Measurements from ENCODE around the gene YY1.
"Not testable (repeated sequence)": the region's sequence is repeated elsewhere in the genome, so short reads cannot be mapped to it uniquely, and the experiment has no call there.

YY1 gene

DNA sequence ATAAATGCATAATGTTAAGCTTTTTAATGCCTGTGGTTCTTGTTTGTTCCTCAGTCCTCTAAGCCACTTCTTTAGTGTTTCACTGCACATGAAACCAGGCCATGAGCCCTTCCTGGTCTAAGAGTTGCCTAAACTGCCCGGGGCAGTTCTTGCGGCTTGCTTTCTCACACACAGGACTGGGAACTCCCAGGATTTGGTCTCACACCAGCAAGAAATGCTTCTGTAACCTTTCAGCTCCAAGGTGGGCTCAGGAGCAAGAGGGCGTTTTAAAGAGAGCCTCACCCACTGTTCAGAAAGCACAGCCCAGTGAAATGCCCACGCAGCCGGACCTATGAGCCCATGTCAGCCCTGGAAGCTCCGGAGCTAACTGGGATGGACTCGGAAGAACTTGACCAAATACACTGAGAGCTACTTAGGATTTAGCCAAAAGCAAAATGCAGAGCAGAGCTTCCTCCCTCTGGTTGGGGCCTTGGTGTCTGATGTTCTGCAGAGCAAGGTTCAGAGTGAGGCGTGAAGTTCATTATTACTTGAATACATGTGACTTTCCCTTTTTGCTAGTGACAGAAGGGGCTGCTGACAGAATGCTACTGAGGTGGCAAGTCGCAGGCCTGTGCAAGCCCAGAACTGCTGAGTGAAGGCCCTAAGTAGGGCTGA is 43.9 kb downstream of the YY1 start:
- peaks cover 0 to 8% (median 0%) of the 10 kb centered on the region in 5 donors for H3K36me3 ChIP-seq (ENCODE audit: control insufficient read depth in 5 of 5, insufficient read depth in 5 of 5, low read length in 5 of 5)
- H3K27me3 ChIP-seq (ENCODE audit: control insufficient read depth in 5 of 5, insufficient read depth in 4 of 5, low read length in 5 of 5): no peaks in the 10 kb centered on the region
- H3K4me3 ChIP-seq (ENCODE audit: low read depth in 1 of 5, low read length in 5 of 5): no peak overlapping the region
- H3K9ac ChIP-seq (ENCODE audit: low read length in 5 of 5): peak overlapping the region in 2 of 5 donors; percentile 10 to 39
- H3K4me1 ChIP-seq (ENCODE audit: control insufficient read depth in 5 of 5, insufficient read depth in 5 of 5, low read length in 5 of 5): peaks cover 7 to 41% (median 26%) of the 10 kb centered on the region in 5 donors
- H3K27ac ChIP-seq (ENCODE audit: low read depth, low read length): no peak overlapping the region
- H3K9me3 ChIP-seq (ENCODE audit: control insufficient read depth in 5 of 5, low read length in 5 of 5): no peaks in the 10 kb centered on the region

DNA sequence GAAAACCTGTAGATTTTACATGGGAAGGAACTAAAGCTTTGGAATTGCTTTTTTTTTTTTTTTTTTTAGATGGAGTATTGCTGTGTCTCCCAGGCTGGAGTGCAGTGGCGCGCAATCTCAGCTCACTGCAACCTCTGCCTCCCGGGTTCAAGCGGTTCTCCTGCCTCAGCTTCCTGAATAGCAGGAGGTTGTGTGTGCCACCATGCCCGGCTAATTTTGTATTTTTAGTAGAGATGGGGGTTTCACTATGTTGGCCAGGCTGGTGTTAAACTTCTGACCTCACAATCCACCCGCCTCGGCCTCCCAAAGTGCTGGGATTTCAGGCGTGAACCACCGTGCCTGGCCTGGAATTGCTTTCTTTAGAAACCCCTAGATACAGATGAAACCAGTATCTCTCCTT is 44.5 kb downstream of the YY1 start:
- H3K27me3 ChIP-seq (ENCODE audit: control insufficient read depth in 5 of 5, insufficient read depth in 4 of 5, low read length in 5 of 5); H3K9me3 ChIP-seq (ENCODE audit: control insufficient read depth in 5 of 5, low read length in 5 of 5); H3K36me3 ChIP-seq (ENCODE audit: control insufficient read depth in 5 of 5, insufficient read depth in 5 of 5, low read length in 5 of 5); H3K9ac ChIP-seq (ENCODE audit: low read length in 5 of 5); H3K27ac ChIP-seq (ENCODE audit: low read depth, low read length); H3K4me3 ChIP-seq (ENCODE audit: low read depth in 1 of 5, low read length in 5 of 5): not testable (repeated sequence)
- H3K4me1 ChIP-seq (ENCODE audit: control insufficient read depth in 5 of 5, insufficient read depth in 5 of 5, low read length in 5 of 5): peaks cover 7 to 43% (median 26%) of the 10 kb centered on the region in 5 donors

GRCh38 chr14:100283984-100284881 is 45.3 kb downstream of the YY1 start:
- Histone ChIP-seq H3K9me3 (ENCODE audit: control insufficient read depth in 5 of 5, low read length in 5 of 5) (no peaks in the 10 kb centered on the region), H3K4me1 (ENCODE audit: control insufficient read depth in 5 of 5, insufficient read depth in 5 of 5, low read length in 5 of 5) (peaks cover 7 to 43% (median 26%) of the 10 kb centered on the region in 5 donors), H3K4me3 (ENCODE audit: low read depth in 1 of 5, low read length in 5 of 5) (peak overlapping the region in 3 of 5 donors; percentile 43 to 79 (median 68)), H3K27ac (ENCODE audit: low read depth, low read length) (peak overlapping the region; percentile 60), H3K27me3 (ENCODE audit: control insufficient read depth in 5 of 5, insufficient read depth in 4 of 5, low read length in 5 of 5) (no peaks in the 10 kb centered on the region), H3K9ac (ENCODE audit: low read length in 5 of 5) (peak overlapping the region in 2 of 5 donors; percentile 84 to 87), H3K36me3 (ENCODE audit: control insufficient read depth in 5 of 5, insufficient read depth in 5 of 5, low read length in 5 of 5) (peaks cover 0 to 10% (median 0%) of the 10 kb centered on the region in 5 donors)

GRCh38 chr14:100285021-100285912 is 46.3 kb downstream of the YY1 start:
- peak overlapping the region; percentile 60 for H3K27ac ChIP-seq (ENCODE audit: low read depth, low read length)
- H3K4me3 ChIP-seq (ENCODE audit: low read depth in 1 of 5, low read length in 5 of 5): peak overlapping the region; percentile 43 to 79 (median 69)
- peak overlapping the region in 4 of 5 donors; percentile 77 to 91 (median 86) for H3K9ac ChIP-seq (ENCODE audit: low read length in 5 of 5)
- H3K4me1 ChIP-seq (ENCODE audit: control insufficient read depth in 5 of 5, insufficient read depth in 5 of 5, low read length in 5 of 5): peaks cover 7 to 43% (median 26%) of the 10 kb centered on the region in 5 donors
- no peaks in the 10 kb centered on the region for H3K27me3 ChIP-seq (ENCODE audit: control insufficient read depth in 5 of 5, insufficient read depth in 4 of 5, low read length in 5 of 5)
- H3K9me3 ChIP-seq (ENCODE audit: control insufficient read depth in 5 of 5, low read length in 5 of 5): no peaks in the 10 kb centered on the region
- peaks cover 0 to 10% (median 0%) of the 10 kb centered on the region in 5 donors for H3K36me3 ChIP-seq (ENCODE audit: control insufficient read depth in 5 of 5, insufficient read depth in 5 of 5, low read length in 5 of 5)

- H3K4me3 ChIP-seq (ENCODE audit: low read depth in 1 of 5, low read length in 5 of 5): peak overlapping the region in 4 of 5 donors; percentile 68 to 79 (median 74)
- H3K9ac ChIP-seq (ENCODE audit: low read length in 5 of 5): peak overlapping the region in 2 of 5 donors; percentile 87 to 91
- no peaks in the 10 kb centered on the region for H3K9me3 ChIP-seq (ENCODE audit: control insufficient read depth in 5 of 5, low read length in 5 of 5)
- peaks cover 0 to 14% (median 5%) of the 10 kb centered on the region in 5 donors for H3K36me3 ChIP-seq (ENCODE audit: control insufficient read depth in 5 of 5, insufficient read depth in 5 of 5, low read length in 5 of 5)
- no peak overlapping the region for H3K27ac ChIP-seq (ENCODE audit: low read depth, low read length)
- peaks cover 7 to 45% (median 26%) of the 10 kb centered on the region in 5 donors for H3K4me1 ChIP-seq (ENCODE audit: control insufficient read depth in 5 of 5, insufficient read depth in 5 of 5, low read length in 5 of 5)
- H3K27me3 ChIP-seq (ENCODE audit: control insufficient read depth in 5 of 5, insufficient read depth in 4 of 5, low read length in 5 of 5): no peaks in the 10 kb centered on the region
Observed at GRCh38 chr14:100285913-100286400, 47.0 kb downstream of the YY1 start.

DNA sequence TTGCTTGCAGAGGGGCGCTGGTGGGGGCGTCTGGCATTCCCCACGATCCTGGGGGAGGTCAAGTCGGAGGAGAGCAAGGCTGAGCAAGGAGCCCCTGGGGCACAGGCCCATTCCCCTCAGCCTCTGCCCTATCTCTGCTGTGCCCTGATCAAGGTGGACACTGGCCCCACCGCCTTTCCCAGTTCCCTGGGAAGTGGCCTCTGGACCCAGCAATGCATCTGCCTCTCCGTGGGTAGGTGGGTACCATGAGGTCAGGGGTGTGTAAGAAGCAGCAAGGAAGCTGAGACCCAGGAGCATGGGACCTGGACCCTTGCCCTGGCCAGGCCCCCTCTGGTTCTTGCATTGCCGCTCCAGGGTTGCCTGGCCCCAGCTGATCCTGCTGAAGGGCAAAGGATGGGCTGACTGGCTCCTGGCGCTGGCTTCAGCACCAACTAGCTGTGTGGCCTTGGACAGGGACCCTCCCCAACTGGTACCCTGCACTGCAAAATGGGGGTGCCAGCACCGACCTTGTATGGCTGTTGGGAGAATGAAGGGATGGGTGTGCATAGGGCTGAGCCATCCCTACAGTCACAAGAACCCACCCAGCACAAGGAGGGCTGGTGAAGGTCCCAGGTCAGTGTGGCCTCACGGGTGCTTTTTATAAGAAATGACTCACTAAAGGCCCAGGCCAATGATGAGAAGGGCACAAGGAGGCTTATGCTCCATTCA is 47.7 kb downstream of the YY1 start:
- H3K27me3 ChIP-seq (ENCODE audit: control insufficient read depth in 5 of 5, insufficient read depth in 4 of 5, low read length in 5 of 5): no peaks in the 10 kb centered on the region
- no peak overlapping the region for H3K27ac ChIP-seq (ENCODE audit: low read depth, low read length)
- no peak overlapping the region for H3K9ac ChIP-seq (ENCODE audit: low read length in 5 of 5)
- H3K4me1 ChIP-seq (ENCODE audit: control insufficient read depth in 5 of 5, insufficient read depth in 5 of 5, low read length in 5 of 5): peaks cover 5 to 38% (median 19%) of the 10 kb centered on the region in 5 donors
- H3K4me3 ChIP-seq (ENCODE audit: low read depth in 1 of 5, low read length in 5 of 5): no peak overlapping the region
- peaks cover 0 to 15% (median 6%) of the 10 kb centered on the region in 5 donors for H3K36me3 ChIP-seq (ENCODE audit: control insufficient read depth in 5 of 5, insufficient read depth in 5 of 5, low read length in 5 of 5)
- no peaks in the 10 kb centered on the region for H3K9me3 ChIP-seq (ENCODE audit: control insufficient read depth in 5 of 5, low read length in 5 of 5)

DNA sequence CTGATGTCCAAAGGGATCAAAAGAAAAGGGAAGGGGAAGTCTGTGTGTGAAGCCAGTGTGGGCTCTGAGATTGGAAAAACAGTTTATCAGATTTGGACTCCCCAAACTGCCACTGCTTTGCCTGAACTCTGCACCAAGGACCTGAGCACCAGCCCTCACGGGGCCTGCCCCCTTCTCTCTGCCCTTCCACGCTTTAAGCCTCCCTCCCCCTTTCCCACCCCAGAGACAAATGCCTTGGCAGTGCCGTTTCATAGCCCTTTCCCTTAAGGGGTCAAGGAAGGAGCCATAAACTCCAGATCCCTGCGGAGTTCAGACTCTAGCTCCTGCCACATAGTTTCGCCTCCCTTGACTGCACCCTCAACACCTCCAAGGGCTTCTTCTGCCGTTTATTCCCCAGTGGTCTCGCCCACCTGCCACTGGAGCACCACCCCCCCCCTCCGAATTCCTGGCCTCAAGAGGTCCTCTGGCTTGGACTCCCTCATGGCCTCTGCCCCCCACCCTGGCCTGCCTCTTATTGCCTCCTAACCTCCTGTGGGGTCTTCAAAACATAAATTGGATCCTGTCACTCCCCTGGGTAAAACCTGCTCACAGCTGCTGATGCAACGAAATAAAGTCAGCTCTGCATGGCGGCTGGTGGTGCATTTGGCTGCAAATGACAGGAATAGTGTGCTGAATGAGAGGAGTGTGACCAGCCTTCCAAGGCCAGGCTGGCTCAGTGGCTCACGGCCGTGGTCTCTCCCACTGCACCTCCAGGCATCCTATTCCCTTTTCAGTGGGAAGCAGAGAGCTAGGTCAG is 48.5 kb downstream of the YY1 start:
- no peaks in the 10 kb centered on the region for H3K9me3 ChIP-seq (ENCODE audit: control insufficient read depth in 5 of 5, low read length in 5 of 5)
- peaks cover 0 to 21% (median 7%) of the 10 kb centered on the region in 5 donors for H3K36me3 ChIP-seq (ENCODE audit: control insufficient read depth in 5 of 5, insufficient read depth in 5 of 5, low read length in 5 of 5)
- H3K27me3 ChIP-seq (ENCODE audit: control insufficient read depth in 5 of 5, insufficient read depth in 4 of 5, low read length in 5 of 5): no peaks in the 10 kb centered on the region
- H3K4me3 ChIP-seq (ENCODE audit: low read depth in 1 of 5, low read length in 5 of 5): no peak overlapping the region
- no peak overlapping the region for H3K9ac ChIP-seq (ENCODE audit: low read length in 5 of 5)
- peaks cover 2 to 32% (median 15%) of the 10 kb centered on the region in 5 donors for H3K4me1 ChIP-seq (ENCODE audit: control insufficient read depth in 5 of 5, insufficient read depth in 5 of 5, low read length in 5 of 5)
- no peak overlapping the region for H3K27ac ChIP-seq (ENCODE audit: low read depth, low read length)

DNA sequence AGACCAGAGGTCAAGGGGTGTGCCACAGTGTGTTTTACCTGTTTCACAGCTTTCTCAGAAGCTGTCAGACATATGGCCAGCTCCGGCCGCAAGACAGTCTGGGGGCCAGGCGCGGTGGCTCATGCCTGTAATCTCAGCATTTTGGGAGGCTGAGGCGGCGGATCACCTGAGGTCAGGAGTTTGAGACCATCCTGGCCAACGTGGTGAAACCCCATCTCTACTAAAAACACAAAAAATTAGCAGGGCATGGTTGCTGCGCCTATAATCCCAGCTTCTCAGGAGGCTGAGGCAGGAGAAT is 49.0 kb downstream of the YY1 start:
- H3K4me3 ChIP-seq (ENCODE audit: low read depth in 1 of 5, low read length in 5 of 5); H3K9me3 ChIP-seq (ENCODE audit: control insufficient read depth in 5 of 5, low read length in 5 of 5); H3K27me3 ChIP-seq (ENCODE audit: control insufficient read depth in 5 of 5, insufficient read depth in 4 of 5, low read length in 5 of 5); H3K27ac ChIP-seq (ENCODE audit: low read depth, low read length); H3K9ac ChIP-seq (ENCODE audit: low read length in 5 of 5): not testable (repeated sequence)
- H3K36me3 ChIP-seq (ENCODE audit: control insufficient read depth in 5 of 5, insufficient read depth in 5 of 5, low read length in 5 of 5): peaks cover 0 to 25% (median 9%) of the 10 kb centered on the region in 5 donors
- H3K4me1 ChIP-seq (ENCODE audit: control insufficient read depth in 5 of 5, insufficient read depth in 5 of 5, low read length in 5 of 5): peaks cover 2 to 32% (median 15%) of the 10 kb centered on the region in 5 donors

Measured in subcutaneous abdominal adipose tissue (tissue), 5 donors.